GM21619 (cell line): ENCODE measurements around the gene PUDP.
A peak's percentile ranks its signal among the peaks of the same experiment; 100 is the strongest.
"Not testable (repeated sequence)": the region's sequence is repeated elsewhere in the genome, so short reads cannot be mapped to it uniquely, and the experiment has no call there.

ENCODE experiments used
- ATAC-seq: cut with Tn5 transposase; IDR thresholded peaks from one replicate; pipeline ENCODE4 v1.9.1; 2021; ENCODE audit not compliant: unreplicated experiment

PUDP gene

GRCh38 chrX:7147978-7148854, at the start of gene PUDP:
TSS of gene PUDP (minus strand) at chrX:7148153. CDS start at chrX:7148113, 40 bp downstream.
- peak; percentile 61 for ATAC-seq

- no peak for ATAC-seq
These were observed 46.7 kb upstream of the PUDP start for GRCh38 chrX:7194606-7195005.

- ATAC-seq = no peak
These were observed 44.9 kb upstream of the PUDP start for GRCh38 chrX:7192871-7193270.

- no peak for ATAC-seq
These were observed 43.7 kb upstream of the PUDP start for GRCh38 chrX:7191681-7192110.

- ATAC-seq = no peak
These were observed 42.2 kb upstream of the PUDP start for GRCh38 chrX:7190157-7190556.

DNA sequence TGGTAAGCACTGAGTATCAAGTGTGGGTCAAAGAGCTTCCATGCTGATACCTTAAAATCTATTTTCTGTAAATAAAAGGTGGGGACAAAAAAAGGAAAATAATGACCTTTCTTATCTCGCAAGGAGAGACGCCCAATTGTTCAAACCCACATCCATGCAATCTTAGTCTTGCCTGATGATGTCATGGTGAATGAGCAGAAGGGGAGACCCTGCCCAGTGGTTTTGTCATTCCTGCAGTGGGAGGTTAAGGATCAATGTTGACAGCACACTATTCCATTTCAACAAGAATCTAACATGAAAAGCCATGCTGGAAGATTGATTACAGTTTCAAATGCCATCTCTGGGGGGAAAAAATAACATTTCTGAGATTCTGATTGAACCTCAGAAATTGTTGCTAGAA, 40.7 kb upstream of the PUDP start:
- ATAC-seq = no peak

- ATAC-seq = no peak
These were observed 36.9 kb upstream of the PUDP start for GRCh38 chrX:7184816-7185215.

GRCh38 chrX:7179446-7179845, 31.5 kb upstream of the PUDP start:
- ATAC-seq = no peak

- not testable (repeated sequence) for ATAC-seq
These were observed 30.9 kb upstream of the PUDP start for GRCh38 chrX:7178859-7179258.

DNA sequence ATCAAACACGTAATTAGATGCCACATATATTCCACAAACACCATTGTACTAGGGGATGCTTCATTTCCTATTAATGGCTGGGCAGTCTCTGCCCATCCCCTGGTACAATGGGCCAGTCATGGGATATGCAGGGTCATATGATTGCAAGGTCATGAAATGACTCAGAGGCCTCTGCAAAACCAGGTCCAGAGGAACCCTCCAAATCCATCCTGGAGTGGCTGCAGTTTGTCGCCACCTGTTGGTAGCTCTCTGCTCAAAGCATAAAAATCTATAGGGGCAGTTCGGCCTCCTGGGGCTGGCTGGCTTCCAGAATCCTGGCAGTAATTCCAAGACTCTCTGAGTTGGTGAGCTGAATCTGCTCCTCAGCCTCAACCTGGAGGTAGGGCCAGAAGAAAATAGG, 22.9 kb upstream of the PUDP start:
- no peak for ATAC-seq

- no peak for ATAC-seq
These were observed 21.7 kb upstream of the PUDP start for GRCh38 chrX:7169627-7170026.

GRCh38 chrX:7168371-7168770, 20.4 kb upstream of the PUDP start:
- ATAC-seq = no peak

- no peak for ATAC-seq
These were observed 16.2 kb upstream of the PUDP start for GRCh38 chrX:7164174-7164573.

DNA sequence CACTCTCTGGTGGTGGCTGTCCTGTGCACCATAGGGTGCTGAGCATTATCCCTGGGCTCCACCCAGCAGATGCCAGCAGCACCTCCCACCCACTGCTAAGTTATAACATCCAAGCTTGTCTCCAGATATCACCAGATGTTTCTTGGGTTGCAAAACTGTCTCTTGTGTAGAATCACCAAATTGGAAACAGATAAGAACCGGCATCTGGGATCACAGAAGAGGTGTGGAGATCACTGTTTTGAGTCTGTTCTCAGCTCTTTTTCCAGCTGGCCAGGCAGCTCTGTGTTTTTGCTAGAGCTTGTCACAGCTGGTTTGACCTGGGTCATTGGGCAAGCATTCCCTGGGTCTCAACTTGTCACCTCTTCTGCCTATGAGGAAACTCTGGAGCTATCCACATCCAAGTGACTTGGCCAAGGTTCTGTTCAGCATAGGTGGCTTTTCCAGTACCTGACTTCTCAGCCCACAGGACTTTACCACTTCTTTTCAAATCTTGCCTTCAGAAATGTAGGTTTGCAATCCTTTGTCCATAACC, 15.3 kb upstream of the PUDP start:
- no peak for ATAC-seq

DNA sequence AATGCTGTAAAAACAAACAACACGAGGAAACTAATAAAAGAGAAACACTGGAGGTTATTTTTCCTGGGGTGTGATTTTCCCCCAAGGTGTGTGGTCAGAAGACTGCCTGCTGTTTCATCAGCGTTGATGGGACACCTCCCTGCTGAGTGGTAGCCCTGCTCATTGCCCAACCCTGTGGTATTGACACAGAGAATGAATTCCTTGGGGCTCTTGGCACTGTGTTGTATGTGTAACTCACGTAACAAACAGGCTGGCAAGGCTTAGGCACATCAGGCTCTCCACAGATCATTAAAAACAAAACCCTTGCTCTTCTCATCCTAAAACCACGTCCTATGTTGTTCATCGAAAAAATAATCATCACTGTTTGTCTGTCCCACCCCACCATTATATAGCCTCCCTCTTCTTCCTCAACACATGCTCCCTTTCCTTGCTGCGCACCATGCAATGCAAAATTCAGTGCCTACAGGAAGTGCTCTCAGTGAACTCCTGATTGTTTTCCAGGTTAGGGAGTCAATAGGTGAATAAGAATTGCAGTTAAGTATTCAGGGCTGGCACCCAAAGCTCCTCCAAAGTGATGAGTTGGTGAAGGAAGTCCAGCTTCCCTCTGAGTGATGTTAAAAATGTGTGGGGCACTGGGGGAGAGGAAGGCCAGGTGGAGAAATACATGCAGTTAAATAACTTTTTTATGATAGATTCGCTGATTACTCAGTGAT, 11.4 kb upstream of the PUDP start:
- ATAC-seq = no peak

DNA sequence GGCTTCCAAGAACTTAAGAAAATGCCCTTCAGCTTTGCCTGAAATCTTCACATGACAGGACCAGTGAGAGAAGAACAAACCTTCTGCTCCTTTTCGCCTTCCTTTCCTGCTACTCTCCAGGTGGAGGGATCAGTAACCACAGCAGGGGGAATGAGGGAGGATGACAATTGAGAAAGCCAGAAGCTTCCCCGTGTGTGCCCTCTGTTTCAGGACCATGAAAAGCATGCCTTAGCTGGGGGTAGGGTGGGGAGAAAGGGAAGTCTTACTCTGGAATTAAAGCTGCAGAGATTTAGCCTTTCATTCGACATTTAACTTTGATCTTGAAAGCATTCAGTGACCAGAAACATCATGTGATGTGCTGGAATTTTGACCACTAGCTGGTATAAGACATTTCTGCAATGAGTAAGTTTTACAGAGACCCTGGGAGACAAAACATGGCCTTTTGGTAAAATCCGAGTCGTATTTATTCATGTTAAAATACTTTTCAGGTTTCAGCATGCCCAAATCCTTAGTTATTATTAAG, 10.6 kb upstream of the PUDP start:
- ATAC-seq = no peak

DNA sequence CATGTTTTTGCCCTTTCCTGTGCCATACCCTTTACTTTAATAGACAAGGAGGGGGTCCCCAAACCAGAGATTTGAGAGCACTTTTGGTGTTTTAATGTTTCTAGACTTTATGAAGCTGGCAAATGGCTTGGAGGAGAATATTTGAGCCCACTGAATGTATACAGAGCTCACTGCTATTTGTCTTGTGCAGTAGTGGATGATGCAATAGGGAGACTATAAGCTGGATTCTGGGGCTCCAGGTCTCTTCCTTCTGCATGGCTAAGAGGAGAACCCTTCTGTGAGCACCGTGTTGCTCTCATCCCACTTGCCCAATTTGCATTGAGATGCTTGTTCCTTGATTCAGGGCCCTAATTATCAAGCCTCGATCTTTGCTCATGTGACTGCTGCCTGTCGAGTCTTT, 8.9 kb upstream of the PUDP start:
- no peak for ATAC-seq

DNA sequence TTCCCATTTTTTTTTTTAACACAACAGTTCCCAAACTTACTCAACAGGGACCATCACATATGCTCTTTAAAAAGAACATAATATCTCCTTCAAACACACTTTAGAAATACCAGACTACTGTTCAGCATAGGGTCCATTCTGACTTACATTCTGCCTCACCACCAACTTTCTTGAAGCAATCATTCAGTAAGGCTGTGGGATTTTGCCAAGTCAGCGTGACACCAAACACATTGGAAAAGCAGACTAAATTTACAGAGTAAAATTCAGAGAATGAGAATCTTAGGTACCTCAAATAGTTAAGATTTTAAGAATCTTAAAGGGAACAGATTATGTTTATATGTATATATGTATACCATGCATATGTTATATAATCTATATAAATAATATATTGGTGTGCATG, 7.2 kb upstream of the PUDP start:
- no peak for ATAC-seq

DNA sequence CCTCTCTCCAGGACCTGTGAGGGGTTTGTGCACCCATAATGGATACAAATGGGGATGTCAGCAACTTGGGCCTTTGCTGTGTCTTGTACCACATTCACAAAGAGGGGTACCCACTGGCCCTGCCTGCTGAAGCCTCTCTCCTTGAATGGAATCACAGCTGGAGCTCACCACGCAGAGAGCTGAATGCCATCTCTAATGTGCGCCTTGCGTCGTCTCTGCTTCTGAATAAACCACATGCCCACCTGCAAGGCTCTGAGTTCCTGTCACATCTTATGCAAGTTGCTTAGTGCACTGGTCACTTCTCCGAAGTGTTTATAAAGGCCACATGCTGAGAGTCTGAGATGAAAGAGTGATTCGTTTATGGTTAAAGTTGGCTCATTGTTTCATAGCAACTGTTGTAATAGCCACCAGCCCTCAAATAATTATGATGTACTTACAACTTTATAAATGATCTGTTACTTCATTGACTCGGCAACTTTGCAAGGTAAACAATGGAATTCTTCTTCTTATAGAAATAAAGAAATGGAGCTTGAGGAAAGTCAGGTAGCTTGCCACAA, 6.2 kb upstream of the PUDP start:
- no peak for ATAC-seq

DNA sequence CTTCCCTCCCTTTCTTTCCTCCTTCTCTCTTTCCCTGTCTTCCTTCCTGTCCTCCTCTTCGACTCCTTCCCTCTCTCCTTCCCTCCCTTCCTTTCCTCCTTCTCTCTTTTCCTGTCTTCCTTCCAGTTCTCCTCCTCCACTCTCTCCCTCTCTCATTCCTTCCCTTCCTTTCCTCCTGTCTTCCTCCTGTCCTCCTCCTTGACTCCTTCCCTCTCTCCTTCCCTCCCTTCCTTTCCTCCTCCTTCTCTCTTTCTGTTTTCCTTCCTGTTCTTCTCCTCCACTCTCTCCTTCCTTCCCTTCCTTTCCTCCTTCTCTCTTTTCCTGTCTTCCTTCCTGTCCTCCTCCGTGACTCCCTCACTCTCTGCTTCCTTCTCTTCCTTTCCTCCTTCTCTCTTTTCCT, 5.3 kb upstream of the PUDP start:
- no peak for ATAC-seq

GRCh38 chrX:7149411-7149810, 1.5 kb upstream of the PUDP start:
- no peak for ATAC-seq
